Liver (tissue), 9 donors: Measurements from ENCODE around the gene APP. TPM values are rescaled to one million over a fixed set of nuclear protein-coding genes. Genes with fewer than 3 reads are reported as not detected.

Experiments
- DNase-seq: peaks from one replicate; pipeline ENCODE4 v3.0.0-alpha.2; 2017; ENCODE audit warnings: low spot score
- H3K27ac ChIP-seq, 2 donors: one replicate each; pipeline ENCODE4 v1.7.0; 2013; ENCODE audit warnings: inconsistent platforms in 2 of 2, low read length in 2 of 2, control low read depth in 1 of 2, low read depth in 1 of 2, mild to moderate bottlenecking in 1 of 2
- H3K27me3 ChIP-seq, 4 donors: one replicate each; pipeline versions ENCODE4 v1.6.1 to v1.7.0; 2013; ENCODE audit warnings: low read length in 3 of 4, inconsistent platforms in 1 of 4, mild to moderate bottlenecking in 1 of 4, moderate library complexity in 1 of 4; ENCODE audit not compliant: control insufficient read depth in 4 of 4, insufficient read depth in 4 of 4
- H3K36me3 ChIP-seq, 4 donors: one replicate each; pipeline versions ENCODE4 v1.6.1 to v1.7.0; 2013; ENCODE audit warnings: low read length in 3 of 4, mild to moderate bottlenecking in 3 of 4, low read depth in 1 of 4, moderate library complexity in 1 of 4; ENCODE audit not compliant: control insufficient read depth in 4 of 4, insufficient read depth in 3 of 4
- H3K4me1 ChIP-seq, 4 donors: one replicate each; pipeline versions ENCODE4 v1.6.1 to v1.7.0; 2013; ENCODE audit warnings: low read length in 3 of 4, mild to moderate bottlenecking in 3 of 4, moderate library complexity in 1 of 4; ENCODE audit not compliant: control insufficient read depth in 4 of 4, insufficient read depth in 4 of 4
- H3K4me3 ChIP-seq, 3 donors: one replicate each; pipeline versions ENCODE4 v1.6.1 to v1.7.0; 2013; ENCODE audit warnings: low read length in 3 of 3, control low read depth in 1 of 3, low read depth in 1 of 3, mild to moderate bottlenecking in 1 of 3
- H3K9ac ChIP-seq, 2 donors: one replicate each; pipeline ENCODE4 v1.7.0; 2013; ENCODE audit warnings: low read length in 2 of 2, mild to moderate bottlenecking in 2 of 2, moderate library complexity in 2 of 2, control low read depth in 1 of 2, low read depth in 1 of 2
- H3K9me3 ChIP-seq, 4 donors: one replicate each; pipeline versions ENCODE4 v1.6.1 to v1.7.0; 2013; ENCODE audit warnings: low read length in 3 of 4; ENCODE audit not compliant: control insufficient read depth in 4 of 4
- CTCF ChIP-seq: fragments of 150-350 bp; IDR thresholded peaks from 2 replicates; pipeline ENCODE4 v1.5.1; 2017; ENCODE audit warnings: improper control_type of control experiment, low read depth, low read length; ENCODE audit not compliant: missing input control
- EGR1 ChIP-seq, 2 donors: IDR thresholded peaks; 2 replicates each; pipeline ENCODE4 v1.6.1; 2016 to 2018; ENCODE audit warnings: antibody characterized with exemption in 2 of 2, low read depth in 2 of 2
- FOXA1 ChIP-seq: IDR thresholded peaks from 2 replicates; pipeline ENCODE4 v1.6.1; 2016; ENCODE audit warnings: antibody characterized with exemption
- GABPA ChIP-seq, 2 donors: IDR thresholded peaks in 1 of 2; conservative IDR thresholded peaks in 1 of 2; 2 replicates each; pipeline ENCODE4 v1.6.1; 2016; ENCODE audit warnings: antibody characterized with exemption in 2 of 2, mild to moderate bottlenecking in 1 of 2, moderate library complexity in 1 of 2
- HNF4A ChIP-seq, 2 donors: conservative IDR thresholded peaks; 2 replicates each; pipeline ENCODE4 v1.6.1; 2016; ENCODE audit warnings: antibody characterized with exemption in 2 of 2, mild to moderate bottlenecking in 2 of 2
- HNF4G ChIP-seq: IDR thresholded peaks from 2 replicates; pipeline ENCODE4 v1.6.1; 2016; ENCODE audit warnings: antibody characterized with exemption
- JUND ChIP-seq, 2 donors: IDR thresholded peaks; 2 replicates each; pipeline ENCODE4 v1.6.1; 2016; ENCODE audit warnings: antibody characterized with exemption in 2 of 2
- RAD21 ChIP-seq, 2 donors: IDR thresholded peaks; 2 replicates each; pipeline ENCODE4 v1.6.1; 2016; ENCODE audit warnings: antibody characterized with exemption in 2 of 2, mild to moderate bottlenecking in 2 of 2
- SP1 ChIP-seq: IDR thresholded peaks from 2 replicates; pipeline ENCODE4 v1.6.1; 2018; ENCODE audit warnings: antibody characterized with exemption, mild to moderate bottlenecking
- TAF1 ChIP-seq: conservative IDR thresholded peaks from 2 replicates; pipeline ENCODE4 v1.6.1; 2016; ENCODE audit warnings: antibody characterized with exemption, mild to moderate bottlenecking
- YY1 ChIP-seq: IDR thresholded peaks from 2 replicates; pipeline ENCODE4 v1.6.1; 2016; ENCODE audit warnings: antibody characterized with exemption, mild to moderate bottlenecking
- ZBTB33 ChIP-seq: IDR thresholded peaks from 2 replicates; pipeline ENCODE4 v1.6.1; 2016; ENCODE audit warnings: antibody characterized with exemption
- WGBS: extraction: QIAGEN DNeasy Blood & Tissue Kit; methylation state at CpG from one replicate; pipeline ENCODE4 v1.1.7; 2013; 5-methylcytosine and 5-hydroxymethylcytosine counted together
- polyA plus RNA-seq, 2 donors: library from polyadenylated mRNA; stranded (reverse) in 1 of 2; unstranded in 1 of 2; fragments of 200-250 nt in 1 of 2; fragments of >200 nt in 1 of 2; fragmentation: Nextera tagmentation in 1 of 2; extraction: Ambion mirVana in 1 of 2; gene quantifications; one replicate each; pipeline versions ENCODE4 v1.2.1 to v1.2.3, GENCODE V29; 2013 to 2015
- total RNA-seq, 2 donors: library from RNA; depleted of rRNA; stranded (reverse); fragments of >200 nt; gene quantifications; one replicate each; pipeline ENCODE4 v1.2.3, GENCODE V29; 2014
- TF ChIP-seq, protein P1 (sequence below): IDR thresholded peaks from 2 replicates; pipeline ENCODE4 v1.6.1; 2016; ENCODE audit warnings: antibody characterized with exemption
- TF ChIP-seq, protein P2 (sequence below): IDR thresholded peaks from 2 replicates; pipeline ENCODE4 v1.6.1; 2016; ENCODE audit warnings: antibody characterized with exemption
- TF ChIP-seq, protein P3 (sequence below): IDR thresholded peaks from 2 replicates; pipeline ENCODE4 v1.6.1; 2016; ENCODE audit warnings: antibody characterized with exemption, mild to moderate bottlenecking
- donor health status: healthy.
- donor health status: healthy.
- donor health status: healthy.
- donor health status: healthy.
- donor health status: healthy.

The APP gene
- total and polyA plus RNA-seq, 4 donors = 24.9 to 201 (median 111) TPM

GRCh38 chr21:26068776-26069175 lies 101.8 kb downstream of the APP start (continued):
- TF ChIP-seq, protein P1, sequence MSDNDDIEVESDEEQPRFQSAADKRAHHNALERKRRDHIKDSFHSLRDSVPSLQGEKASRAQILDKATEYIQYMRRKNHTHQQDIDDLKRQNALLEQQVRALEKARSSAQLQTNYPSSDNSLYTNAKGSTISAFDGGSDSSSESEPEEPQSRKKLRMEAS = peak; percentile 18

DNA sequence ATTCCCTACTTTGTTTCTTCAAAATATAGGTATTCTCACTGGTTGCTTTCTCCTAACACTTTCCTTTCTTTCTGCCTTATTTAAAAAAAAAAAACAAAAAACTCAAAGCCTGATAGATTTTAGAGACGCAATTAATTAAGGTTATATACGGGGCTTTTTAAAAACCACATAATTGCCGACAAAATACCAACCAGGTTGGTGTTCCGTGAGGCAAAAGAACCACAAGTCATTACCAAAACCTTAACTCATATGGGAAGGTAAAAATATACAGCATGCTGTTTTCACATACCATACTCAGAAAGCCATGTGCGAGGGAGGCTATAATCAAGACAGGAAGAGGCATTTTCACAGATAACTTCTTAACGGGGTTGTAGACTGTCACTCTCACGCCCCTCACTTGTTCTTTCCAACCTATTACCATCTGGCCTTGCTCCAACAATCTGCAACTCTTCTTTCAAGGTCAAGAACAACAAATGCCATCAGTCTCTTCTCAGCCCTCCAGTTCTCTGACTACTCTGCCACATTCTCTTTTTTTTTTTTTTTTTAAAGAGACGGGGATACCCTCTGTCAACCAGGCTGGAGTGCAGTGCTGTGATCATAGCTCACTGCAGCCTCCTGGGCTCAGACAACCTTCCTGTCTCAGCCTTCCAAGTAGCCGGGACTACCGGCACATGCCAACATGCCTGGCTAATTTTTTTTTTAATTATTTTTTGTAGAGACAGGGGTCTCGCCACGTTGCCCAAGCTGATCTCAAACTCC lies 102.6 kb downstream of the APP start:
- no peaks in the 10 kb centered on the region for H3K9me3 ChIP-seq
- 82% methylated on average over 12 of the region's 12 CpGs for WGBS
- H3K27me3 ChIP-seq = no peaks in the 10 kb centered on the region
- peaks cover 5 to 27% (median 12%) of the 10 kb centered on the region in 4 donors for H3K4me1 ChIP-seq
- no peak for DNase-seq
- no peaks in the 10 kb centered on the region for H3K36me3 ChIP-seq
- H3K27ac ChIP-seq = no peak overlapping the region
- no peak for TF ChIP-seq CTCF
- no peak for TF ChIP-seq HNF4G
- no peak for TF ChIP-seq FOXA1
- no peak for TF ChIP-seq HNF4A (conservative IDR thresholded peaks at IDR 0.05)
- TF ChIP-seq SP1 = no peak
- no peak for TF ChIP-seq RAD21 (IDR thresholded peaks at IDR 0.05)
- TF ChIP-seq, protein P2, sequence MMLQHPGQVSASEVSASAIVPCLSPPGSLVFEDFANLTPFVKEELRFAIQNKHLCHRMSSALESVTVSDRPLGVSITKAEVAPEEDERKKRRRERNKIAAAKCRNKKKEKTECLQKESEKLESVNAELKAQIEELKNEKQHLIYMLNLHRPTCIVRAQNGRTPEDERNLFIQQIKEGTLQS = no peak
- TF ChIP-seq YY1 = no peak
- no peak for TF ChIP-seq EGR1 (IDR thresholded peaks at IDR 0.05; ENCODE audit: low read depth in 2 of 2)
- TF ChIP-seq, protein P3, sequence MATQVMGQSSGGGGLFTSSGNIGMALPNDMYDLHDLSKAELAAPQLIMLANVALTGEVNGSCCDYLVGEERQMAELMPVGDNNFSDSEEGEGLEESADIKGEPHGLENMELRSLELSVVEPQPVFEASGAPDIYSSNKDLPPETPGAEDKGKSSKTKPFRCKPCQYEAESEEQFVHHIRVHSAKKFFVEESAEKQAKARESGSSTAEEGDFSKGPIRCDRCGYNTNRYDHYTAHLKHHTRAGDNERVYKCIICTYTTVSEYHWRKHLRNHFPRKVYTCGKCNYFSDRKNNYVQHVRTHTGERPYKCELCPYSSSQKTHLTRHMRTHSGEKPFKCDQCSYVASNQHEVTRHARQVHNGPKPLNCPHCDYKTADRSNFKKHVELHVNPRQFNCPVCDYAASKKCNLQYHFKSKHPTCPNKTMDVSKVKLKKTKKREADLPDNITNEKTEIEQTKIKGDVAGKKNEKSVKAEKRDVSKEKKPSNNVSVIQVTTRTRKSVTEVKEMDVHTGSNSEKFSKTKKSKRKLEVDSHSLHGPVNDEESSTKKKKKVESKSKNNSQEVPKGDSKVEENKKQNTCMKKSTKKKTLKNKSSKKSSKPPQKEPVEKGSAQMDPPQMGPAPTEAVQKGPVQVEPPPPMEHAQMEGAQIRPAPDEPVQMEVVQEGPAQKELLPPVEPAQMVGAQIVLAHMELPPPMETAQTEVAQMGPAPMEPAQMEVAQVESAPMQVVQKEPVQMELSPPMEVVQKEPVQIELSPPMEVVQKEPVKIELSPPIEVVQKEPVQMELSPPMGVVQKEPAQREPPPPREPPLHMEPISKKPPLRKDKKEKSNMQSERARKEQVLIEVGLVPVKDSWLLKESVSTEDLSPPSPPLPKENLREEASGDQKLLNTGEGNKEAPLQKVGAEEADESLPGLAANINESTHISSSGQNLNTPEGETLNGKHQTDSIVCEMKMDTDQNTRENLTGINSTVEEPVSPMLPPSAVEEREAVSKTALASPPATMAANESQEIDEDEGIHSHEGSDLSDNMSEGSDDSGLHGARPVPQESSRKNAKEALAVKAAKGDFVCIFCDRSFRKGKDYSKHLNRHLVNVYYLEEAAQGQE = no peak
- no peak for TF ChIP-seq GABPA (IDR thresholded peaks at IDR 0.05 in 1 of 2, conservative IDR thresholded peaks at IDR 0.05 in 1 of 2)
- TF ChIP-seq JUND (IDR thresholded peaks at IDR 0.05) = no peak
- no peak for TF ChIP-seq TAF1
- no peak for TF ChIP-seq ZBTB33
- H3K4me3 ChIP-seq = no peak overlapping the region
- H3K9ac ChIP-seq = no peak overlapping the region
